ENCODE data around the gene CREBBP. TPM values are rescaled to one million over a fixed set of nuclear protein-coding genes. Genes with fewer than 3 reads are reported as not detected.
"Not testable (repeated sequence)": the region's sequence is repeated elsewhere in the genome, so short reads cannot be mapped to it uniquely, and the experiment has no call there.

Gene CREBBP
- total RNA-seq, result 100 to 1,000 TPM in 3 of 4 donors, 10 to 100 TPM in 1; 76.3 to 152 (median 105) TPM

DNA sequence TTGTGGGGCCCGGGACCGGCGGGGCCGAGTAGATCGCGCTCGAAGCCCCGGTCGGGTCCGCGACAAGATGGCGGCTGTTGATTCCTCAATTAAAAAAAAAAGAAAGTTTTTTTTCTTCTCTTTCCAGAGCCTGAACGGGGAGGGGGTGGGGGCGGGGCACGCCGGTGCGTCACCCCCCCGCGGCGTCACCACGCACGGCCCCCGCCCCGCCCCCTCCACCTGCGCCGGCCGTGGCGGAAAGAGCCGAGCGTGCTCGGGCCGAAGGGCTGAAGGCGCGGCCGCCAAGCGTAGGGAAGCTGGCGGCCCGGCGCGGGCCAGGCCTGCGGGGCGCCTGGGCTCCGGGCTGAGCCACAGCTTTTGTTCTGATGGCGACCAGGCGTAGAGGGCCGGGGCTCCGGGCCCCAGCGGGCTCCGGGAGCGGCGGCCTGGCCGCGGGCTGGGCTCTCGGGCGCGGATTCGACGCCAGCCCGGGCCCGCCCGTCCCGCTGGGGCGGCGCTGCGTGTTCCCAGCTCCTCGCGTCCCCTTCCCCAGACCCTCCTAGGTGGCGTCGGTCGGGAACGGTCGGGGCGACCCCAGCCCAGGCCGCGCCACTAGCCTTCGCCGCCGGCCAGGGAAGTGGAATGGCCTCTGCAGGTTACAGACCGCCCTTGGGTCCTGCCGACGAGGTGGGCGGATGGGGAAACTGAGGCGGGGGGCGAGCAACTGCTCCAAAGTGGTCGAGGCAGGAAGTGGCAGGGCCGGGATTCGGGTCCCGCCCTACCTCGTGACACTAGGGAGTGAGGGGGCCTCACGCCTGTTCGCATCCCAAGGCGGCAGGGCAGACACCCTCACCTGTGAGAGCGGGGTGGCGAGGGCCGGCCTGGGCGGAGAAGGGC is at the start of gene CREBBP:
CREBBP (minus strand) TSS at position 91 of the 876 bp plus-strand sequence. CDS start 797 bp downstream, outside the sequence.
- H3K27ac ChIP-seq, result peak within 1 kb of the TSS; percentile 90
- H3K4me3 ChIP-seq, result peak within 1 kb of the TSS; percentile 63
- H3K36me3 ChIP-seq, result no peaks in the 10 kb centered on the region
- no peaks in the 10 kb centered on the region for H3K9me3 ChIP-seq
- WGBS, result 0% methylated on average over 1 of the region's 96 CpGs
- H3K27me3 ChIP-seq, result no peaks in the 10 kb centered on the region
- TF ChIP-seq EP300 (IDR thresholded peaks at IDR 0.05) (no peak), POLR2A (IDR thresholded peaks at IDR 0.05) (peak in 1 of 2 donors; percentile 15)
- DNase-seq (ENCODE audit: low spot score in 2 of 2), result peak; percentile 85 to 88
- peaks cover 39% of the 10 kb centered on the region for H3K4me1 ChIP-seq

GRCh38 chr16:3927147-3927546 is 46.6 kb upstream of the CREBBP start:
- 97% methylated on average over 2 of the region's 2 CpGs for WGBS
- not testable (repeated sequence) for H3K36me3 ChIP-seq; H3K4me1 ChIP-seq; H3K27me3 ChIP-seq; DNase-seq (ENCODE audit: low spot score in 2 of 2); H3K4me3 ChIP-seq; H3K27ac ChIP-seq; H3K9me3 ChIP-seq

DNA sequence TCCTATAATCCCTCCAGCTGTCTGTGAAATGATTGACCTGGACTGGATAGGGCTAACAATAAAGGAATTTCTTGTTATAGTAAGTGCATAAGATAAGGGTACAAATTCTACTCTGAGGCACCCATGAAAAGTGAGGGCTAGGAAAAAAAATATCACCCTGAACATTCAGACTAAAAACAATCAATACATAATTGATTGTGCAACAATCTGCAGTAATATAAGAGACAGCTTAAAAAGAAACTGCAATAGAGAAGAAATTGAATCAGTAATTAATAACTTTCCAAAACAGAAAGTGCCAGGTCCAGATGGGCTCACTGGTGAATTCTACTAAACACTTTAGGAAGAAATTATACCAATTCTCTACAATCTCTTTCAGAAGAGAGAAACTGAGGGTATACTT is 44.2 kb upstream of the CREBBP start:
- Histone ChIP-seq H3K27me3 (peaks cover 12% of the 10 kb centered on the region), H3K9me3 (no peaks in the 10 kb centered on the region), H3K4me1 (no peaks in the 10 kb centered on the region), H3K27ac (no peak overlapping the region), H3K4me3 (no peak overlapping the region), H3K36me3 (no peaks in the 10 kb centered on the region)
- DNase-seq (ENCODE audit: low spot score in 2 of 2), result no peak
- TF ChIP-seq EP300 (IDR thresholded peaks at IDR 0.05), result no peak
- TF ChIP-seq, protein P1, sequence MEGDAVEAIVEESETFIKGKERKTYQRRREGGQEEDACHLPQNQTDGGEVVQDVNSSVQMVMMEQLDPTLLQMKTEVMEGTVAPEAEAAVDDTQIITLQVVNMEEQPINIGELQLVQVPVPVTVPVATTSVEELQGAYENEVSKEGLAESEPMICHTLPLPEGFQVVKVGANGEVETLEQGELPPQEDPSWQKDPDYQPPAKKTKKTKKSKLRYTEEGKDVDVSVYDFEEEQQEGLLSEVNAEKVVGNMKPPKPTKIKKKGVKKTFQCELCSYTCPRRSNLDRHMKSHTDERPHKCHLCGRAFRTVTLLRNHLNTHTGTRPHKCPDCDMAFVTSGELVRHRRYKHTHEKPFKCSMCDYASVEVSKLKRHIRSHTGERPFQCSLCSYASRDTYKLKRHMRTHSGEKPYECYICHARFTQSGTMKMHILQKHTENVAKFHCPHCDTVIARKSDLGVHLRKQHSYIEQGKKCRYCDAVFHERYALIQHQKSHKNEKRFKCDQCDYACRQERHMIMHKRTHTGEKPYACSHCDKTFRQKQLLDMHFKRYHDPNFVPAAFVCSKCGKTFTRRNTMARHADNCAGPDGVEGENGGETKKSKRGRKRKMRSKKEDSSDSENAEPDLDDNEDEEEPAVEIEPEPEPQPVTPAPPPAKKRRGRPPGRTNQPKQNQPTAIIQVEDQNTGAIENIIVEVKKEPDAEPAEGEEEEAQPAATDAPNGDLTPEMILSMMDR (IDR thresholded peaks at IDR 0.05), result no peak
- no peak for TF ChIP-seq POLR2A (IDR thresholded peaks at IDR 0.05)

- H3K4me1 ChIP-seq, result no peaks in the 10 kb centered on the region
- TF ChIP-seq, protein P1 (IDR thresholded peaks at IDR 0.05), result no peak
- TF ChIP-seq POLR2AphosphoS5 (IDR thresholded peaks at IDR 0.05), result no peak
- TF ChIP-seq POLR2A (IDR thresholded peaks at IDR 0.05), result no peak
- no peak for TF ChIP-seq EP300 (IDR thresholded peaks at IDR 0.05)
- no peak overlapping the region for H3K4me3 ChIP-seq
- no peaks in the 10 kb centered on the region for H3K9me3 ChIP-seq
- H3K36me3 ChIP-seq, result no peaks in the 10 kb centered on the region
- DNase-seq (ENCODE audit: low spot score in 2 of 2), result peak in 1 of 2 donors; percentile 41
- H3K27me3 ChIP-seq, result peaks cover 12% of the 10 kb centered on the region
- WGBS, result 46% methylated on average over 13 of the region's 13 CpGs
- H3K27ac ChIP-seq, result no peak overlapping the region
Observed at GRCh38 chr16:3922241-3922640, 41.7 kb upstream of the CREBBP start.

GRCh38 chr16:3920206-3920605 is 39.7 kb upstream of the CREBBP start:
- TF ChIP-seq, protein P1 (IDR thresholded peaks at IDR 0.05), result no peak
- TF ChIP-seq EP300 (IDR thresholded peaks at IDR 0.05) (no peak), POLR2AphosphoS5 (IDR thresholded peaks at IDR 0.05) (no peak), POLR2A (IDR thresholded peaks at IDR 0.05) (no peak)
- Histone ChIP-seq H3K4me1 (no peaks in the 10 kb centered on the region), H3K27me3 (peaks cover 12% of the 10 kb centered on the region), H3K9me3 (no peaks in the 10 kb centered on the region), H3K4me3 (no peak overlapping the region), H3K36me3 (no peaks in the 10 kb centered on the region), H3K27ac (no peak overlapping the region)
- 86% methylated on average over 7 of the region's 8 CpGs for WGBS
- peak in 1 of 2 donors; percentile 68 for DNase-seq (ENCODE audit: low spot score in 2 of 2)

DNA sequence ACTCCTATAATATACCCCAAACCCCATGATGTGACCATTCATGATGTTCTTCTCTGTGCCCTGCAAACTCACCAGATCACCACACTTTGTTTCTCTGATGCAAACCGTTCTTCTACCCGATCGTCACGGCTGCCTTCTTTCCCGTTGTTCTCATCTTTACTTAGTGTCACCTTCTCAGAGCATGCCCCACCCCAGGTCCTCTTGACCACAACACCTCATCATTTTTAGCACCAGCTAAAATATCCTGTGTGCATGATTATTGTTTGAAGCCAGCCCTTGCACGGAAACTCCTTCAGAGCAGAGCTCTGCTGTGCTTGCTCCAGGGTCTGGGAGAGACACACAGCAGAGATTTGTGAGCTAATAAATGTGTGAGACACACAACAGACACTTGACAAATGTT is 38.9 kb upstream of the CREBBP start:
- no peak for DNase-seq (ENCODE audit: low spot score in 2 of 2)
- Histone ChIP-seq H3K4me1 (no peaks in the 10 kb centered on the region), H3K4me3 (no peak overlapping the region), H3K27me3 (peaks cover 12% of the 10 kb centered on the region), H3K27ac (no peak overlapping the region), H3K9me3 (no peaks in the 10 kb centered on the region), H3K36me3 (no peaks in the 10 kb centered on the region)
- WGBS, result 87% methylated on average over 6 of the region's 6 CpGs
- TF ChIP-seq POLR2A (IDR thresholded peaks at IDR 0.05) (no peak), POLR2AphosphoS5 (IDR thresholded peaks at IDR 0.05) (no peak), EP300 (IDR thresholded peaks at IDR 0.05) (no peak)
- TF ChIP-seq, protein P1 (IDR thresholded peaks at IDR 0.05), result no peak

All from suprapubic skin (tissue), 4 donors.